COLO668 (cell line): ENCODE measurements around the gene CAMSAP1.

ENCODE experiments used
- DNase-seq: peaks from one replicate; lab custom pipeline; 2025; ENCODE audit not compliant: unreplicated experiment; lab: John Stamatoyannopoulos, UW

Gene CAMSAP1

GRCh38 chr9:135778421-135778820 lies 128.9 kb downstream of the CAMSAP1 start:
- no peak for DNase-seq

- DNase-seq = no peak
These were observed 129.6 kb downstream of the CAMSAP1 start for GRCh38 chr9:135777623-135778177.

- no peak for DNase-seq
These were observed 130.3 kb downstream of the CAMSAP1 start for GRCh38 chr9:135776893-135777622.

- DNase-seq = no peak
These were observed 131.4 kb downstream of the CAMSAP1 start for GRCh38 chr9:135775911-135776310.

GRCh38 chr9:135774794-135775525 lies 132.4 kb downstream of the CAMSAP1 start:
- no peak for DNase-seq

- no peak for DNase-seq
These were observed 133.1 kb downstream of the CAMSAP1 start for GRCh38 chr9:135774239-135774747.

- no peak for DNase-seq
These were observed 133.7 kb downstream of the CAMSAP1 start for GRCh38 chr9:135773530-135774238.

- DNase-seq = no peak
These were observed 134.4 kb downstream of the CAMSAP1 start for GRCh38 chr9:135772702-135773493.

GRCh38 chr9:135772056-135772646 lies 135.2 kb downstream of the CAMSAP1 start:
- DNase-seq = peak; percentile 26

- DNase-seq = no peak
These were observed 135.8 kb downstream of the CAMSAP1 start for GRCh38 chr9:135771401-135772051.

- DNase-seq = peak; percentile 17
These were observed 136.6 kb downstream of the CAMSAP1 start for GRCh38 chr9:135770771-135771170.

- peak; percentile 70 for DNase-seq
These were observed 137.2 kb downstream of the CAMSAP1 start for GRCh38 chr9:135770203-135770535.

GRCh38 chr9:135769489-135770202 lies 137.7 kb downstream of the CAMSAP1 start:
- peak; percentile 77 for DNase-seq

- no peak for DNase-seq
These were observed 138.7 kb downstream of the CAMSAP1 start for GRCh38 chr9:135768516-135769218.

- DNase-seq = no peak
These were observed 140.6 kb downstream of the CAMSAP1 start for GRCh38 chr9:135766707-135767106.

GRCh38 chr9:135766251-135766650 lies 141.1 kb downstream of the CAMSAP1 start:
- DNase-seq = no peak

- DNase-seq = no peak
These were observed 141.9 kb downstream of the CAMSAP1 start for GRCh38 chr9:135765416-135765815.

GRCh38 chr9:135764731-135765130 lies 142.6 kb downstream of the CAMSAP1 start:
- no peak for DNase-seq
